Measurements from ENCODE around the gene TOMM5. TPM values are rescaled to one million over a fixed set of nuclear protein-coding genes. Genes with fewer than 3 reads are reported as not detected.

The TOMM5 gene
- total RNA-seq, 2 donors from 2014 or later, result 110 to 115 TPM

GRCh38 chr9:37559855-37560592 lies 32.4 kb downstream of the TOMM5 start:
- 91 to 94% methylated on average over 5 of the region's 5 CpGs for whole genome bisulfite sequencing, 2 experiments (ENCODE audit: insufficient coverage in 1 of 2, insufficient read length in 1 of 2)
- no peak overlapping the region for H3K27ac Mint-ChIP-seq
- no peak overlapping the region for H3K4me3 Mint-ChIP-seq
- peaks cover 22% of the 10 kb centered on the region for H3K9me3 Mint-ChIP-seq
- Histone ChIP-seq H3K4me1 (ENCODE audit: control insufficient read depth, insufficient read depth, low read length) (no peaks in the 10 kb centered on the region), H3K27me3 (ENCODE audit: control insufficient read depth, insufficient read depth, low read length, poor library complexity, severe bottlenecking) (no peaks in the 10 kb centered on the region), H3K9ac (ENCODE audit: extremely low read depth, low read length, poor library complexity, severe bottlenecking) (no peak overlapping the region), H3K4me3 (ENCODE audit: low read length) (no peak overlapping the region), H3K27ac (ENCODE audit: low read depth, low read length) (no peak overlapping the region), H3K9me3 (ENCODE audit: control insufficient read depth, low read length) (peaks cover 24% of the 10 kb centered on the region), H3K36me3 (ENCODE audit: control insufficient read depth, insufficient read depth, low read length) (peaks cover 28% of the 10 kb centered on the region)
- no peaks in the 10 kb centered on the region for H3K27me3 Mint-ChIP-seq (ENCODE audit: insufficient read depth)
- no peak for TF ChIP-seq CTCF (conservative IDR thresholded peaks at IDR 0.05)
- no peak for DNase-seq
- peaks cover 78% of the 10 kb centered on the region for H3K36me3 Mint-ChIP-seq (ENCODE audit: low read depth)
- no peaks in the 10 kb centered on the region for H3K4me1 Mint-ChIP-seq

GRCh38 chr9:37559125-37559524 lies 33.3 kb downstream of the TOMM5 start:
- Histone ChIP-seq H3K4me1 (ENCODE audit: control insufficient read depth, insufficient read depth, low read length) (no peaks in the 10 kb centered on the region), H3K4me3 (ENCODE audit: low read length) (no peak overlapping the region), H3K27ac (ENCODE audit: low read depth, low read length) (no peak overlapping the region), H3K36me3 (ENCODE audit: control insufficient read depth, insufficient read depth, low read length) (peaks cover 19% of the 10 kb centered on the region), H3K9ac (ENCODE audit: extremely low read depth, low read length, poor library complexity, severe bottlenecking) (no peak overlapping the region), H3K9me3 (ENCODE audit: control insufficient read depth, low read length) (peaks cover 15% of the 10 kb centered on the region), H3K27me3 (ENCODE audit: control insufficient read depth, insufficient read depth, low read length, poor library complexity, severe bottlenecking) (no peaks in the 10 kb centered on the region)
- H3K4me1 Mint-ChIP-seq, result no peaks in the 10 kb centered on the region
- H3K27ac Mint-ChIP-seq, result no peak overlapping the region
- H3K27me3 Mint-ChIP-seq (ENCODE audit: insufficient read depth), result no peaks in the 10 kb centered on the region
- 76 to 83% methylated on average over 1 of the region's 1 CpG for WGBS, 2 experiments (ENCODE audit: insufficient coverage in 1 of 2, insufficient read length in 1 of 2)
- H3K9me3 Mint-ChIP-seq, result peaks cover 13% of the 10 kb centered on the region
- H3K4me3 Mint-ChIP-seq, result no peak overlapping the region
- no peak for DNase-seq
- no peak for TF ChIP-seq CTCF (conservative IDR thresholded peaks at IDR 0.05)
- peaks cover 72% of the 10 kb centered on the region for H3K36me3 Mint-ChIP-seq (ENCODE audit: low read depth)

- H3K27me3 ChIP-seq (ENCODE audit: control insufficient read depth, insufficient read depth, low read length, poor library complexity, severe bottlenecking), result no peaks in the 10 kb centered on the region
- H3K4me3 ChIP-seq (ENCODE audit: low read length), result no peak overlapping the region
- Mint-ChIP-seq H3K27me3 (ENCODE audit: insufficient read depth) (no peaks in the 10 kb centered on the region), H3K9me3 (no peaks in the 10 kb centered on the region), H3K4me1 (no peaks in the 10 kb centered on the region), H3K36me3 (ENCODE audit: low read depth) (peaks cover 44% of the 10 kb centered on the region), H3K4me3 (no peak overlapping the region), H3K27ac (no peak overlapping the region)
- H3K9me3 ChIP-seq (ENCODE audit: control insufficient read depth, low read length), result no peaks in the 10 kb centered on the region
- H3K9ac ChIP-seq (ENCODE audit: extremely low read depth, low read length, poor library complexity, severe bottlenecking), result no peak overlapping the region
- H3K36me3 ChIP-seq (ENCODE audit: control insufficient read depth, insufficient read depth, low read length), result peaks cover 15% of the 10 kb centered on the region
- TF ChIP-seq CTCF (conservative IDR thresholded peaks at IDR 0.05), result no peak
- DNase-seq, result no peak
- no peak overlapping the region for H3K27ac ChIP-seq (ENCODE audit: low read depth, low read length)
- no peaks in the 10 kb centered on the region for H3K4me1 ChIP-seq (ENCODE audit: control insufficient read depth, insufficient read depth, low read length)
Observed at GRCh38 chr9:37555786-37556185, 36.6 kb downstream of the TOMM5 start.

Measured in endodermal cell (in vitro differentiated cells).